ENCODE data around the gene TMEM43.

Gene TMEM43

GRCh38 chr3:14154895-14155440, 30.1 kb downstream of the TMEM43 start:
- no peak overlapping the region for H3K4me2 ChIP-seq (ENCODE audit: low read length)
- H3K4me1 ChIP-seq (ENCODE audit: control insufficient read depth, insufficient read depth, low read length): peaks cover 3% of the 10 kb centered on the region
- H3K4me3 ChIP-seq (ENCODE audit: low read length): no peak overlapping the region
- peaks cover 75% of the 10 kb centered on the region for H3K36me3 ChIP-seq (ENCODE audit: insufficient read depth, low read length)
- no peak overlapping the region for H3K9ac ChIP-seq (ENCODE audit: low read depth, low read length)
- no peaks in the 10 kb centered on the region for H3K9me3 ChIP-seq (replicated peaks; ENCODE audit: low read length)
- H3K27me3 ChIP-seq (ENCODE audit: control insufficient read depth, insufficient read depth, low read length): no peaks in the 10 kb centered on the region

- Histone ChIP-seq H3K4me1 (ENCODE audit: control insufficient read depth, insufficient read depth, low read length) (no peaks in the 10 kb centered on the region), H3K9ac (ENCODE audit: low read depth, low read length) (no peak overlapping the region), H3K4me2 (ENCODE audit: low read length) (no peak overlapping the region), H3K36me3 (ENCODE audit: insufficient read depth, low read length) (peaks cover 84% of the 10 kb centered on the region), H3K27me3 (ENCODE audit: control insufficient read depth, insufficient read depth, low read length) (no peaks in the 10 kb centered on the region), H3K4me3 (ENCODE audit: low read length) (no peak overlapping the region), H3K9me3 (replicated peaks; ENCODE audit: low read length) (peaks cover 6% of the 10 kb centered on the region)
These were observed 31.3 kb downstream of the TMEM43 start for GRCh38 chr3:14156201-14156600.

- H3K27me3 ChIP-seq (ENCODE audit: control insufficient read depth, insufficient read depth, low read length): no peaks in the 10 kb centered on the region
- H3K9ac ChIP-seq (ENCODE audit: low read depth, low read length): no peak overlapping the region
- no peak overlapping the region for H3K4me3 ChIP-seq (ENCODE audit: low read length)
- no peaks in the 10 kb centered on the region for H3K4me1 ChIP-seq (ENCODE audit: control insufficient read depth, insufficient read depth, low read length)
- H3K4me2 ChIP-seq (ENCODE audit: low read length): no peak overlapping the region
- H3K36me3 ChIP-seq (ENCODE audit: insufficient read depth, low read length): peaks cover 84% of the 10 kb centered on the region
- peaks cover 13% of the 10 kb centered on the region for H3K9me3 ChIP-seq (replicated peaks; ENCODE audit: low read length)
These were observed 32.1 kb downstream of the TMEM43 start for GRCh38 chr3:14156843-14157561.

- no peak overlapping the region for H3K9ac ChIP-seq (ENCODE audit: low read depth, low read length)
- H3K36me3 ChIP-seq (ENCODE audit: insufficient read depth, low read length): peaks cover 85% of the 10 kb centered on the region
- H3K4me1 ChIP-seq (ENCODE audit: control insufficient read depth, insufficient read depth, low read length): no peaks in the 10 kb centered on the region
- H3K4me3 ChIP-seq (ENCODE audit: low read length): no peak overlapping the region
- H3K4me2 ChIP-seq (ENCODE audit: low read length): no peak overlapping the region
- no peaks in the 10 kb centered on the region for H3K27me3 ChIP-seq (ENCODE audit: control insufficient read depth, insufficient read depth, low read length)
- peaks cover 13% of the 10 kb centered on the region for H3K9me3 ChIP-seq (replicated peaks; ENCODE audit: low read length)
These were observed 33.1 kb downstream of the TMEM43 start for GRCh38 chr3:14157951-14158350.

GRCh38 chr3:14158370-14158769, 33.5 kb downstream of the TMEM43 start:
- Histone ChIP-seq H3K9ac (ENCODE audit: low read depth, low read length) (no peak overlapping the region), H3K9me3 (replicated peaks; ENCODE audit: low read length) (peaks cover 13% of the 10 kb centered on the region), H3K4me3 (ENCODE audit: low read length) (no peak overlapping the region), H3K4me1 (ENCODE audit: control insufficient read depth, insufficient read depth, low read length) (no peaks in the 10 kb centered on the region), H3K4me2 (ENCODE audit: low read length) (no peak overlapping the region), H3K36me3 (ENCODE audit: insufficient read depth, low read length) (peaks cover 85% of the 10 kb centered on the region), H3K27me3 (ENCODE audit: control insufficient read depth, insufficient read depth, low read length) (no peaks in the 10 kb centered on the region)

GRCh38 chr3:14159426-14159825, 34.6 kb downstream of the TMEM43 start:
- peaks cover 84% of the 10 kb centered on the region for H3K36me3 ChIP-seq (ENCODE audit: insufficient read depth, low read length)
- no peak overlapping the region for H3K9ac ChIP-seq (ENCODE audit: low read depth, low read length)

GRCh38 chr3:14161282-14161681, 36.4 kb downstream of the TMEM43 start:
- peaks cover 95% of the 10 kb centered on the region for H3K36me3 ChIP-seq (ENCODE audit: insufficient read depth, low read length)
- no peak overlapping the region for H3K9ac ChIP-seq (ENCODE audit: low read depth, low read length)
- H3K4me2 ChIP-seq (ENCODE audit: low read length): no peak overlapping the region
- no peak overlapping the region for H3K4me3 ChIP-seq (ENCODE audit: low read length)
- no peaks in the 10 kb centered on the region for H3K4me1 ChIP-seq (ENCODE audit: control insufficient read depth, insufficient read depth, low read length)
- H3K9me3 ChIP-seq (replicated peaks; ENCODE audit: low read length): peaks cover 13% of the 10 kb centered on the region
- H3K27me3 ChIP-seq (ENCODE audit: control insufficient read depth, insufficient read depth, low read length): no peaks in the 10 kb centered on the region

More at GRCh38 chr3:14159426-14159825, 34.6 kb downstream of the TMEM43 start:
- H3K4me3 ChIP-seq (ENCODE audit: low read length): no peak overlapping the region
- no peaks in the 10 kb centered on the region for H3K4me1 ChIP-seq (ENCODE audit: control insufficient read depth, insufficient read depth, low read length)
- peaks cover 13% of the 10 kb centered on the region for H3K9me3 ChIP-seq (replicated peaks; ENCODE audit: low read length)
- no peaks in the 10 kb centered on the region for H3K27me3 ChIP-seq (ENCODE audit: control insufficient read depth, insufficient read depth, low read length)
- H3K4me2 ChIP-seq (ENCODE audit: low read length): no peak overlapping the region

- Histone ChIP-seq H3K27me3 (ENCODE audit: control insufficient read depth, insufficient read depth, low read length) (no peaks in the 10 kb centered on the region), H3K4me2 (ENCODE audit: low read length) (no peak overlapping the region), H3K36me3 (ENCODE audit: insufficient read depth, low read length) (peaks cover 94% of the 10 kb centered on the region), H3K4me1 (ENCODE audit: control insufficient read depth, insufficient read depth, low read length) (no peaks in the 10 kb centered on the region), H3K4me3 (ENCODE audit: low read length) (no peak overlapping the region), H3K9me3 (replicated peaks; ENCODE audit: low read length) (peaks cover 13% of the 10 kb centered on the region), H3K9ac (ENCODE audit: low read depth, low read length) (no peak overlapping the region)
These were observed 37.3 kb downstream of the TMEM43 start for GRCh38 chr3:14162178-14162577.

- H3K36me3 ChIP-seq (ENCODE audit: insufficient read depth, low read length): peaks cover 90% of the 10 kb centered on the region
- H3K4me1 ChIP-seq (ENCODE audit: control insufficient read depth, insufficient read depth, low read length): peaks cover 13% of the 10 kb centered on the region
- H3K4me3 ChIP-seq (ENCODE audit: low read length): no peak overlapping the region
- H3K9ac ChIP-seq (ENCODE audit: low read depth, low read length): no peak overlapping the region
- no peaks in the 10 kb centered on the region for H3K27me3 ChIP-seq (ENCODE audit: control insufficient read depth, insufficient read depth, low read length)
- H3K4me2 ChIP-seq (ENCODE audit: low read length): no peak overlapping the region
- H3K9me3 ChIP-seq (replicated peaks; ENCODE audit: low read length): no peaks in the 10 kb centered on the region
These were observed 42.2 kb downstream of the TMEM43 start for GRCh38 chr3:14166877-14167603.

- H3K36me3 ChIP-seq (ENCODE audit: insufficient read depth, low read length): peaks cover 77% of the 10 kb centered on the region
These were observed 44.6 kb downstream of the TMEM43 start for GRCh38 chr3:14169435-14169834.

GRCh38 chr3:14169871-14170270, 45.0 kb downstream of the TMEM43 start:
- H3K4me2 ChIP-seq (ENCODE audit: low read length): no peak overlapping the region
- no peaks in the 10 kb centered on the region for H3K27me3 ChIP-seq (ENCODE audit: control insufficient read depth, insufficient read depth, low read length)
- H3K36me3 ChIP-seq (ENCODE audit: insufficient read depth, low read length): peaks cover 73% of the 10 kb centered on the region
- peaks cover 16% of the 10 kb centered on the region for H3K4me1 ChIP-seq (ENCODE audit: control insufficient read depth, insufficient read depth, low read length)
- H3K4me3 ChIP-seq (ENCODE audit: low read length): no peak overlapping the region
- no peaks in the 10 kb centered on the region for H3K9me3 ChIP-seq (replicated peaks; ENCODE audit: low read length)
- H3K9ac ChIP-seq (ENCODE audit: low read depth, low read length): no peak overlapping the region

More at GRCh38 chr3:14169435-14169834, 44.6 kb downstream of the TMEM43 start:
- H3K27me3 ChIP-seq (ENCODE audit: control insufficient read depth, insufficient read depth, low read length): no peaks in the 10 kb centered on the region
- H3K9me3 ChIP-seq (replicated peaks; ENCODE audit: low read length): no peaks in the 10 kb centered on the region
- H3K4me2 ChIP-seq (ENCODE audit: low read length): no peak overlapping the region
- no peak overlapping the region for H3K4me3 ChIP-seq (ENCODE audit: low read length)
- H3K4me1 ChIP-seq (ENCODE audit: control insufficient read depth, insufficient read depth, low read length): peaks cover 13% of the 10 kb centered on the region
- H3K9ac ChIP-seq (ENCODE audit: low read depth, low read length): no peak overlapping the region
